GM23338 (cell line): ENCODE results near the gene DDX27.

Experiments used
- CREB1 ChIP-seq: fragments of 250-450 bp; sonication (Bioruptor Pico); IDR thresholded peaks from 2 replicates; pipeline ENCODE4 v1.5.0; 2020; ENCODE audit warnings: low read depth, mild to moderate bottlenecking, moderate library complexity
- CTCF ChIP-seq, 2 experiments: fragments of 200-600 bp in 1 of 2; sonication (generic) in 1 of 2; conservative IDR thresholded peaks; 2 replicates each; pipeline versions ENCODE4 v1.5.1 to v1.6.1; 2016 to 2017; ENCODE audit warnings: antibody characterized with exemption in 2 of 2, low read depth in 2 of 2, mild to moderate bottlenecking in 2 of 2, moderate library complexity in 1 of 2
- ETS1 ChIP-seq: IDR thresholded peaks from 2 replicates; pipeline ENCODE4 v1.6.1; 2016; ENCODE audit warnings: antibody characterized with exemption
- EZH2 ChIP-seq: fragments of 200-600 bp; sonication (generic); IDR thresholded peaks from one replicate; pipeline ENCODE4 v1.8.0; 2017; ENCODE audit warnings: antibody characterized with exemption, mild to moderate bottlenecking, low read depth; ENCODE audit not compliant: unreplicated experiment
- EZH2phosphoT487 ChIP-seq: fragments of 200-600 bp; sonication (generic); IDR thresholded peaks from one replicate; pipeline ENCODE4 v1.8.1; 2018; ENCODE audit warnings: antibody characterized with exemption; ENCODE audit not compliant: unreplicated experiment
- JUNB ChIP-seq: IDR thresholded peaks from one replicate; pipeline ENCODE4 v1.6.1; 2016; ENCODE audit warnings: antibody characterized with exemption; ENCODE audit not compliant: unreplicated experiment
- NANOG ChIP-seq: IDR thresholded peaks from 2 replicates; pipeline ENCODE4 v1.6.1; 2016; ENCODE audit warnings: antibody characterized with exemption, borderline replicate concordance
- POLR2AphosphoS5 ChIP-seq: IDR thresholded peaks from 2 replicates; pipeline ENCODE4 v1.6.1; 2016; ENCODE audit warnings: antibody characterized with exemption, low read depth
- REST ChIP-seq: IDR thresholded peaks from one replicate; pipeline ENCODE4 v1.6.1; 2018; ENCODE audit warnings: antibody characterized with exemption; ENCODE audit not compliant: unreplicated experiment
- ZNF114 ChIP-seq: fragments of 250-450 bp; sonication (Bioruptor Pico); IDR thresholded peaks from 2 replicates; pipeline ENCODE4 v1.5.0; 2020; ENCODE audit warnings: mild to moderate bottlenecking, moderate library complexity
- ZNF331 ChIP-seq: fragments of 250-450 bp; sonication (Bioruptor Pico); IDR thresholded peaks from 2 replicates; pipeline ENCODE4 v1.5.0; 2020; ENCODE audit warnings: low read depth, mild to moderate bottlenecking, moderate library complexity
- ZNF462 ChIP-seq: fragments of 250-450 bp; sonication (Bioruptor Pico); IDR thresholded peaks from 2 replicates; pipeline ENCODE4 v1.5.0; 2020; ENCODE audit warnings: mild to moderate bottlenecking, moderate library complexity

GRCh38 chr20:49174183-49174582 is 45.0 kb upstream of the DDX27 start:
- TF ChIP-seq CTCF (conservative IDR thresholded peaks at IDR 0.05; ENCODE audit: low read depth in 2 of 2) (no peak), EZH2phosphoT487 (no peak), POLR2AphosphoS5 (no peak), EZH2 (no peak), CREB1 (CRISPR knock-in tag) (no peak), REST (no peak), NANOG (no peak), JUNB (no peak), ZNF114 (CRISPR knock-in tag) (no peak), ZNF462 (no peak), ZNF331 (no peak), ETS1 (no peak)
